Heart left ventricle (tissue), 13 donors: ENCODE measurements around the gene CD300C.

Experiments
- POLR2A ChIP-seq, 2 donors: fragments of 450-650 bp; IDR thresholded peaks; one replicate each; pipeline ENCODE4 v1.6.1; 2017; ENCODE audit warnings: antibody characterized with exemption in 2 of 2, mild to moderate bottlenecking in 2 of 2, moderate library complexity in 2 of 2
- TF ChIP-seq, protein P1 (sequence below), 12 donors: fragments of 200-600 bp; sonication (generic) in 4 of 12; IDR thresholded peaks; one replicate each; pipeline versions ENCODE4 v1.5.0 to v1.8.0; 2018 to 2022; ENCODE audit warnings: antibody characterized with exemption in 12 of 12, mild to moderate bottlenecking in 5 of 12
- donor health status: ischemic (EF 13 %, LVEDD 7.1; RV severe dilation, severe dysfunction).
- donor health status: DM: no; HTN: yes; CAD: no.
- donor health status: DM: no; HTN: no; CAD: no.
- donor health status: ischemic (EF 25% LVEDD 6.9; RV normal size, moderate dysfunction).
- donor health status: ischemic (EF 25% LVEDD 5.7; RV mildly dilated, moderate dysfunction).
- donor health status: ischemic (EF 35%, LVEDD 5.7; RV mildly dilated, moderate dysfunction).
- donor health status: nonischemic (EF 11% LVEDD 7.7; RV severe dilation, severe dysfunction).
- donor health status: DM: yes; HTN: yes; CAD: no.
- donor health status: PGD.
- donor health status: ischemic (EF 29% LVEDD 5.4; RV normal size, mild dysfunction).
- donor health status: nonischemic (EF 23%, LVEDD 6.1; RV moderate dilation, normal function).

DNA sequence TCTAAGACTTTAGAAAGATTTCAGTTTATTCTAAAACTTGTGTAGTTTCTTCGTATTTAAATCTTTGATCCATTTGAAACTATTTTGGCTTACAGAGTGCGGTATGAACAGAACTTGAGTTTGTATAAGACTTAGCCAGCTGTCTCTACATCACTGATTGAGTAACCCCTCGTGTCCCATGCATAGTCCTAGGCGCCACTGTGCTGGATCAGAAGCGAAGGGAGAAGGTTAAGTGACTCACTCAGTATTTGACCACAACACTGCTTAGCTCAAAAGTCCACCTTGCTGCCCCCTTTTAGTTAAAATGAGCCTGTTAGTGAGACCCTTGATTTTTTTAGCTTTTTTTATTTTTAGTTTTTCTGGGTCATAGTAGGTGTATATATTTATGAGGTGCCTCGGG, 43.1 kb downstream of the CD300C start:
- TF ChIP-seq POLR2A (IDR thresholded peaks at IDR 0.05): no peak
- TF ChIP-seq, protein P1, sequence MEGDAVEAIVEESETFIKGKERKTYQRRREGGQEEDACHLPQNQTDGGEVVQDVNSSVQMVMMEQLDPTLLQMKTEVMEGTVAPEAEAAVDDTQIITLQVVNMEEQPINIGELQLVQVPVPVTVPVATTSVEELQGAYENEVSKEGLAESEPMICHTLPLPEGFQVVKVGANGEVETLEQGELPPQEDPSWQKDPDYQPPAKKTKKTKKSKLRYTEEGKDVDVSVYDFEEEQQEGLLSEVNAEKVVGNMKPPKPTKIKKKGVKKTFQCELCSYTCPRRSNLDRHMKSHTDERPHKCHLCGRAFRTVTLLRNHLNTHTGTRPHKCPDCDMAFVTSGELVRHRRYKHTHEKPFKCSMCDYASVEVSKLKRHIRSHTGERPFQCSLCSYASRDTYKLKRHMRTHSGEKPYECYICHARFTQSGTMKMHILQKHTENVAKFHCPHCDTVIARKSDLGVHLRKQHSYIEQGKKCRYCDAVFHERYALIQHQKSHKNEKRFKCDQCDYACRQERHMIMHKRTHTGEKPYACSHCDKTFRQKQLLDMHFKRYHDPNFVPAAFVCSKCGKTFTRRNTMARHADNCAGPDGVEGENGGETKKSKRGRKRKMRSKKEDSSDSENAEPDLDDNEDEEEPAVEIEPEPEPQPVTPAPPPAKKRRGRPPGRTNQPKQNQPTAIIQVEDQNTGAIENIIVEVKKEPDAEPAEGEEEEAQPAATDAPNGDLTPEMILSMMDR (IDR thresholded peaks at IDR 0.05): no peak
